Osteocyte (in vitro differentiated cells): ENCODE data around the gene FKBP4. TPM values are rescaled to one million over a fixed set of nuclear protein-coding genes. Genes with fewer than 3 reads are reported as not detected.

Experiments
- DNase-seq: peaks from one replicate; pipeline ENCODE4 v3.0.0; 2021; ENCODE audit warnings: mixed read lengths; ENCODE audit not compliant: unreplicated experiment; ENCODE audit errors: extremely low spot score
- H3K27ac Mint-ChIP-seq: one replicate; pipeline ENCODE4 v1.8.0; 2021; ENCODE audit warnings: mild to moderate bottlenecking, mixed read lengths; ENCODE audit not compliant: unreplicated experiment
- H3K27me3 Mint-ChIP-seq: one replicate; pipeline ENCODE4 v1.8.0; 2021; ENCODE audit warnings: mixed read lengths; ENCODE audit not compliant: unreplicated experiment
- H3K36me3 Mint-ChIP-seq: one replicate; pipeline ENCODE4 v1.8.0; 2021; ENCODE audit warnings: mixed read lengths; ENCODE audit not compliant: unreplicated experiment
- H3K4me1 Mint-ChIP-seq: one replicate; pipeline ENCODE4 v1.8.0; 2021; ENCODE audit warnings: mixed read lengths; ENCODE audit not compliant: unreplicated experiment
- H3K4me3 Mint-ChIP-seq: one replicate; pipeline ENCODE4 v1.8.0; 2021; ENCODE audit warnings: mild to moderate bottlenecking, moderate library complexity, mixed read lengths; ENCODE audit not compliant: unreplicated experiment
- H3K9me3 Mint-ChIP-seq: one replicate; pipeline ENCODE4 v1.8.0; 2021; ENCODE audit warnings: mixed read lengths; ENCODE audit not compliant: unreplicated experiment
- CTCF ChIP-seq: fragments of 200-600 bp; sonication (generic); IDR thresholded peaks from 2 replicates; pipeline ENCODE4 v1.5.0; 2021; ENCODE audit warnings: antibody characterized with exemption, mild to moderate bottlenecking, moderate library complexity
- long read RNA-seq: library from polyadenylated mRNA; unstranded; transcript quantifications from one replicate; pipeline ENCODE4 v2.0.0, GENCODE V29; 2021
- total RNA-seq: library from RNA; stranded (reverse); gene quantifications from 2 replicates; pipeline ENCODE4 v1.2.1, GENCODE V29; 2021

FKBP4 gene
- 42.1 and 43.3 TPM in 2 replicates for total RNA-seq
- long read RNA-seq, transcript FKBP4-201 (10 exons, 3,732 nt): major isoform, 83 of 86 reads
- long read RNA-seq, partial matches to known transcripts: 0 of 86 reads
- long read RNA-seq, other reads (novel, unspliced or antisense): 3 of 86 reads

GRCh38 chr12:2794736-2795289 lies at the start of gene FKBP4:
Gene FKBP4, plus strand, starts transcription at chr12:2794970. Its CDS starts 170 bp downstream, at chr12:2795140.
- TF ChIP-seq CTCF: no peak
- H3K27ac Mint-ChIP-seq: peak within 1 kb of the TSS; percentile 38
- H3K9me3 Mint-ChIP-seq: no peaks in the 10 kb centered on the region
- H3K36me3 Mint-ChIP-seq: peaks cover 19% of the 10 kb centered on the region
- no peaks in the 10 kb centered on the region for H3K27me3 Mint-ChIP-seq
- peaks cover 10% of the 10 kb centered on the region for H3K4me1 Mint-ChIP-seq
- peak; percentile 93 for DNase-seq
- peak within 1 kb of the TSS; percentile 83 for H3K4me3 Mint-ChIP-seq

GRCh38 chr12:2745655-2746054 lies 49.1 kb upstream of the FKBP4 start:
- no peak for DNase-seq
- no peak overlapping the region for H3K4me3 Mint-ChIP-seq
- H3K27ac Mint-ChIP-seq: no peak overlapping the region
- no peaks in the 10 kb centered on the region for H3K36me3 Mint-ChIP-seq
- no peaks in the 10 kb centered on the region for H3K4me1 Mint-ChIP-seq
- TF ChIP-seq CTCF: no peak
- peaks cover 65% of the 10 kb centered on the region for H3K27me3 Mint-ChIP-seq
- H3K9me3 Mint-ChIP-seq: no peaks in the 10 kb centered on the region

GRCh38 chr12:2749580-2749979 lies 45.2 kb upstream of the FKBP4 start:
- Mint-ChIP-seq H3K36me3 (no peaks in the 10 kb centered on the region), H3K27me3 (peaks cover 64% of the 10 kb centered on the region), H3K4me1 (no peaks in the 10 kb centered on the region), H3K9me3 (no peaks in the 10 kb centered on the region), H3K27ac (no peak overlapping the region), H3K4me3 (no peak overlapping the region)
- no peak for TF ChIP-seq CTCF
- DNase-seq: no peak

- Mint-ChIP-seq H3K4me1 (no peaks in the 10 kb centered on the region), H3K27ac (no peak overlapping the region), H3K27me3 (peaks cover 64% of the 10 kb centered on the region), H3K4me3 (no peak overlapping the region), H3K9me3 (no peaks in the 10 kb centered on the region), H3K36me3 (no peaks in the 10 kb centered on the region)
- peak; percentile 67 for DNase-seq
- TF ChIP-seq CTCF: no peak
Measured at GRCh38 chr12:2750185-2750584, 44.6 kb upstream of the FKBP4 start.

GRCh38 chr12:2751230-2751629 lies 43.5 kb upstream of the FKBP4 start:
- no peaks in the 10 kb centered on the region for H3K9me3 Mint-ChIP-seq
- no peak overlapping the region for H3K4me3 Mint-ChIP-seq
- H3K27ac Mint-ChIP-seq: no peak overlapping the region
- H3K36me3 Mint-ChIP-seq: no peaks in the 10 kb centered on the region
- H3K4me1 Mint-ChIP-seq: no peaks in the 10 kb centered on the region
- TF ChIP-seq CTCF: no peak
- peaks cover 61% of the 10 kb centered on the region for H3K27me3 Mint-ChIP-seq
- DNase-seq: no peak
